Immature natural killer cell (primary cell): ENCODE measurements around the gene CDC42EP2. TPM values are rescaled to one million over a fixed set of nuclear protein-coding genes. Genes with fewer than 3 reads are reported as not detected.

ENCODE experiments used
- DNase-seq, 3 donors: peaks; one replicate each; pipeline ENCODE4 v3.0.0; 2022; ENCODE audit warnings: mixed read lengths in 1 of 3
- H3K27ac Mint-ChIP-seq, 6 donors: one replicate each; pipeline ENCODE4 v1.8.0; 2020; ENCODE audit warnings: mixed read lengths in 6 of 6, mild to moderate bottlenecking in 5 of 6, inconsistent platforms in 4 of 6, moderate library complexity in 3 of 6
- H3K27me3 Mint-ChIP-seq, 3 donors: one replicate each; pipeline ENCODE4 v1.8.0; 2020 to 2021; ENCODE audit warnings: low read depth in 3 of 3, mild to moderate bottlenecking in 3 of 3, mixed read lengths in 3 of 3, moderate library complexity in 3 of 3, inconsistent platforms in 1 of 3
- H3K36me3 Mint-ChIP-seq, 3 donors: one replicate each; pipeline ENCODE4 v1.8.0; 2020; ENCODE audit warnings: mixed read lengths in 3 of 3, inconsistent platforms in 2 of 3, mild to moderate bottlenecking in 2 of 3
- H3K4me1 Mint-ChIP-seq, 2 donors: one replicate each; pipeline ENCODE4 v1.8.0; 2020; ENCODE audit warnings: inconsistent platforms in 2 of 2, mild to moderate bottlenecking in 2 of 2, mixed read lengths in 2 of 2, moderate library complexity in 1 of 2
- H3K4me3 Mint-ChIP-seq, 5 donors: one replicate each; pipeline ENCODE4 v1.8.0; 2020; ENCODE audit warnings: mild to moderate bottlenecking in 5 of 5, mixed read lengths in 5 of 5, inconsistent platforms in 3 of 5, moderate library complexity in 3 of 5
- H3K9me3 Mint-ChIP-seq, 6 donors: one replicate each; pipeline ENCODE4 v1.8.0; 2020; ENCODE audit warnings: mild to moderate bottlenecking in 6 of 6, mixed read lengths in 6 of 6, inconsistent platforms in 4 of 6, moderate library complexity in 3 of 6
- polyA plus RNA-seq, 3 donors: library from polyadenylated mRNA; unstranded; fragments of 300-500 nt; fragmentation: Illumina TruSeq; gene quantifications; one replicate each; pipeline ENCODE4 v1.2.3, GENCODE V29; 2021

Gene CDC42EP2
- polyA plus RNA-seq, 3 donors from 2014 or later: not detected

- peak overlapping the region in 5 of 6 donors; percentile 51 to 93 (median 83) for H3K27ac Mint-ChIP-seq
- peaks cover 8 to 9% of the 10 kb centered on the region in 2 donors for H3K4me1 Mint-ChIP-seq
- no peaks in the 10 kb centered on the region for H3K9me3 Mint-ChIP-seq
- no peak overlapping the region for H3K4me3 Mint-ChIP-seq
- H3K36me3 Mint-ChIP-seq: no peaks in the 10 kb centered on the region
- DNase-seq: no peak
- peaks cover 0 to 8% (median 3%) of the 10 kb centered on the region in 3 donors for H3K27me3 Mint-ChIP-seq
Observed at GRCh38 chr11:65362966-65363365, 48.3 kb downstream of the CDC42EP2 start.

- H3K4me1 Mint-ChIP-seq: peaks cover 8 to 9% of the 10 kb centered on the region in 2 donors
- H3K27me3 Mint-ChIP-seq: peaks cover 0 to 6% (median 4%) of the 10 kb centered on the region in 3 donors
- H3K36me3 Mint-ChIP-seq: no peaks in the 10 kb centered on the region
- H3K9me3 Mint-ChIP-seq: no peaks in the 10 kb centered on the region
- H3K27ac Mint-ChIP-seq: no peak overlapping the region
- no peak for DNase-seq
- no peak overlapping the region for H3K4me3 Mint-ChIP-seq
Observed at GRCh38 chr11:65363770-65364169, 49.1 kb downstream of the CDC42EP2 start.

GRCh38 chr11:65366340-65366773 is 51.7 kb downstream of the CDC42EP2 start:
- H3K27ac Mint-ChIP-seq: no peak overlapping the region
- H3K4me3 Mint-ChIP-seq: no peak overlapping the region
- DNase-seq: peak; percentile 64 to 70 (median 65)
- H3K36me3 Mint-ChIP-seq: no peaks in the 10 kb centered on the region
- H3K27me3 Mint-ChIP-seq: peaks cover 3 to 8% (median 6%) of the 10 kb centered on the region in 3 donors
- H3K4me1 Mint-ChIP-seq: peaks cover 8 to 9% of the 10 kb centered on the region in 2 donors
- H3K9me3 Mint-ChIP-seq: no peaks in the 10 kb centered on the region

GRCh38 chr11:65370659-65371049 is 56.0 kb downstream of the CDC42EP2 start:
- H3K36me3 Mint-ChIP-seq: no peaks in the 10 kb centered on the region
- peak overlapping the region in 1 of 6 donors; percentile 53 for H3K27ac Mint-ChIP-seq
- H3K27me3 Mint-ChIP-seq: peaks cover 0 to 5% (median 5%) of the 10 kb centered on the region in 3 donors
- no peak overlapping the region for H3K4me3 Mint-ChIP-seq
- H3K4me1 Mint-ChIP-seq: no peaks in the 10 kb centered on the region
- no peak for DNase-seq
- H3K9me3 Mint-ChIP-seq: no peaks in the 10 kb centered on the region

Other genes with a start within 250 kb of the CDC42EP2 start
- gene CDCA5, start 230.8 kb upstream of the CDC42EP2 start, polyA plus RNA-seq: 1 to 10 TPM; 1.8 to 2.9 (median 2.4) TPM
- 10 to 100 TPM; 28.3 to 31.2 (median 29.8) TPM for gene ZFPL1, start 230.6 kb upstream of the CDC42EP2 start, polyA plus RNA-seq
- 100 to 1,000 TPM in 1 of 3 donors, 10 to 100 TPM in 2; 70.3 to 102 (median 87.7) TPM for gene VPS51, start 218.7 kb upstream of the CDC42EP2 start, polyA plus RNA-seq
- gene TM7SF2, start 203.0 kb upstream of the CDC42EP2 start, polyA plus RNA-seq: 10 to 100 TPM; 12.8 to 16.8 (median 15.4) TPM
- 10 to 100 TPM; 15.5 to 25.8 (median 23.9) TPM for gene ZNHIT2, start 197.2 kb upstream of the CDC42EP2 start, polyA plus RNA-seq
- 1,000 to 10,000 TPM in 1 of 3 donors, 100 to 1,000 TPM in 2; 576 to 1,241 (median 681) TPM for gene FAU, start 192.7 kb upstream of the CDC42EP2 start, polyA plus RNA-seq
- gene MRPL49, start 192.5 kb upstream of the CDC42EP2 start, polyA plus RNA-seq: 100 to 1,000 TPM in 2 of 3 donors, 10 to 100 TPM in 1; 98.3 to 113 (median 105) TPM
- 10 to 100 TPM in 1 of 3 donors, 1 to 10 TPM in 2; 2.3 to 21.8 (median 7.7) TPM for gene SYVN1, start 180.3 kb upstream of the CDC42EP2 start, polyA plus RNA-seq
- not detected for gene SPDYC, start 144.6 kb upstream of the CDC42EP2 start, polyA plus RNA-seq
- gene CAPN1, start 132.9 kb upstream of the CDC42EP2 start, polyA plus RNA-seq: 100 to 1,000 TPM; 124 to 155 (median 148) TPM
- 10 to 100 TPM; 10.1 to 11.8 (median 11.8) TPM for gene POLA2, start 52.9 kb upstream of the CDC42EP2 start, polyA plus RNA-seq
- gene DPF2, start 19.0 kb downstream of the CDC42EP2 start, polyA plus RNA-seq: 10 to 100 TPM; 44.9 to 63.5 (median 53.9) TPM
- gene TIGD3, start 39.9 kb downstream of the CDC42EP2 start, polyA plus RNA-seq: 1 to 10 TPM in 1 of 3 donors, under 1 TPM in 2; 0.90 to 1.2 (median 0.90) TPM
- 10 to 100 TPM in 2 of 3 donors, 1 to 10 TPM in 1; 4.5 to 16.0 (median 10.3) TPM for gene SLC25A45, start 67.8 kb downstream of the CDC42EP2 start, polyA plus RNA-seq
- gene FRMD8, start 71.8 kb downstream of the CDC42EP2 start, polyA plus RNA-seq: 10 to 100 TPM; 62.8 to 73.5 (median 63.4) TPM
- 1 to 10 TPM in 2 of 3 donors, under 1 TPM in 1; 0.26 to 5.9 (median 1.4) TPM for gene NEAT1, start 107.9 kb downstream of the CDC42EP2 start, polyA plus RNA-seq
- gene MALAT1, start 184.2 kb downstream of the CDC42EP2 start, polyA plus RNA-seq: 1,000 to 10,000 TPM; 1,459 to 3,517 (median 2,451) TPM
- gene SCYL1, start 210.2 kb downstream of the CDC42EP2 start, polyA plus RNA-seq: 10 to 100 TPM; 17.8 to 52.5 (median 23.3) TPM
- gene LTBP3, start 243.5 kb downstream of the CDC42EP2 start, polyA plus RNA-seq: 10 to 100 TPM in 2 of 3 donors, 1 to 10 TPM in 1; 3.3 to 21.0 (median 14.5) TPM